AG04449 (cell line): ENCODE data around the gene HOXB8.
A peak's percentile ranks its signal among the peaks of the same experiment; 100 is the strongest.

Experiments used
- CTCF ChIA-PET: fragments of 350-600 bp; formaldehyde crosslinking; extraction: SDS; loops from one replicate; lab custom pipeline; 2021; ENCODE audit warnings: antibody characterized with exemption; lab: Yijun Ruan, JAX
- POLR2A ChIA-PET: fragments of 400-600, 350-600 bp; formaldehyde crosslinking; extraction: SDS; loops from one replicate; lab custom pipeline; 2020; ENCODE audit warnings: antibody characterized with exemption, inconsistent platforms; lab: Yijun Ruan, JAX
- DNase-seq: peaks from one replicate; pipeline ENCODE4 v3.0.0-alpha.2; 2010; ENCODE audit warnings: low read depth, low spot score
- H3K4me3 ChIP-seq: 2 replicates; pipeline ENCODE4 v1.5.1; 2011; ENCODE audit warnings: low read depth, mild to moderate bottlenecking, control low read depth, low read length
- TF ChIP-seq, protein P1 (sequence below): IDR thresholded peaks from one replicate; pipeline ENCODE4 v1.5.1; 2011; ENCODE audit warnings: mild to moderate bottlenecking, moderate library complexity, low read length, control low read depth, inconsistent platforms; ENCODE audit not compliant: insufficient read depth; ENCODE audit errors: missing control alignments

Gene HOXB8

DNA sequence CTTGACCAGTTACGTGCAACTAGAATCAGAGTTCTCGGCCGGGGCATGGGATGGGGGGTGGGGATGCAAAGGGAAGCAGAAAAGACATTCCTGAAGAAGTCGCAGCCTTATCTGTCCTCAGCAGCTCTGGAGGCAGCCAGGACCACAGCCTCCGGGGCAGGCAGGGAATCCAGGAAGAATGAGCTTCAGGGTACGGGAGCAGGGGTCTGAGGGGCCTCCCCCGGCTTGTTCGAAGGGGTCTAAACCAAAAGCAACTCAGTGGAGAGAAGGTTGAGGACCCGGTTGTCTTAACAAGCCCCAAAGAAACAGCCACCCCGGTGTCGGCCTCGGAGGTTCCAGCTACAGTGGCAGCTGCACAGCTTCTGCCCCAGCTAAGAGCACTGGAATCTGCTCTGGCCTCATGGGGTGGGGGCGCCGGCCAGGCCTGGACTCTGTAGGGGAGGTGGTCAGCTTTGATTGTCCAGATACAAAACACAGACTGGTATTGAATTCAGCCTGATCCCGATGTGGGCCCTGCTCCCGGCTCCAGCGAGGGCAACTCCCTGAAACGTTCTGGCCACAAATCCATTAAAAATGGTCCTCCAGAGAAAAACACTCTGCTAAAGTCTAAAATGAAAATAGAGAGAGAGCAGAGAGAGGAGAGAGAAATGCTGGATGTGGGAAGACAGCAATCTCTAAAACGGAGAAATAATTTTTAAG, 44.6 kb downstream of the HOXB8 start:
- H3K4me3 ChIP-seq = peak overlapping the region; percentile 54
- DNase-seq = no peak
- ChIA-PET POLR2A (interaction anchor here (0.7 to 2.3 kb wide), 5 partner anchors 11 to 24 kb away, joined by 3 to 17 read pairs (median 4); no protein-coding TSS in a partner anchor), CTCF (interaction anchor here (0.7 to 3.5 kb wide), 6 partner anchors 10 to 234 kb away, joined by 3 to 22 read pairs (median 6); no protein-coding TSS in a partner anchor)
- TF ChIP-seq, protein P1, sequence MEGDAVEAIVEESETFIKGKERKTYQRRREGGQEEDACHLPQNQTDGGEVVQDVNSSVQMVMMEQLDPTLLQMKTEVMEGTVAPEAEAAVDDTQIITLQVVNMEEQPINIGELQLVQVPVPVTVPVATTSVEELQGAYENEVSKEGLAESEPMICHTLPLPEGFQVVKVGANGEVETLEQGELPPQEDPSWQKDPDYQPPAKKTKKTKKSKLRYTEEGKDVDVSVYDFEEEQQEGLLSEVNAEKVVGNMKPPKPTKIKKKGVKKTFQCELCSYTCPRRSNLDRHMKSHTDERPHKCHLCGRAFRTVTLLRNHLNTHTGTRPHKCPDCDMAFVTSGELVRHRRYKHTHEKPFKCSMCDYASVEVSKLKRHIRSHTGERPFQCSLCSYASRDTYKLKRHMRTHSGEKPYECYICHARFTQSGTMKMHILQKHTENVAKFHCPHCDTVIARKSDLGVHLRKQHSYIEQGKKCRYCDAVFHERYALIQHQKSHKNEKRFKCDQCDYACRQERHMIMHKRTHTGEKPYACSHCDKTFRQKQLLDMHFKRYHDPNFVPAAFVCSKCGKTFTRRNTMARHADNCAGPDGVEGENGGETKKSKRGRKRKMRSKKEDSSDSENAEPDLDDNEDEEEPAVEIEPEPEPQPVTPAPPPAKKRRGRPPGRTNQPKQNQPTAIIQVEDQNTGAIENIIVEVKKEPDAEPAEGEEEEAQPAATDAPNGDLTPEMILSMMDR = no peak

DNA sequence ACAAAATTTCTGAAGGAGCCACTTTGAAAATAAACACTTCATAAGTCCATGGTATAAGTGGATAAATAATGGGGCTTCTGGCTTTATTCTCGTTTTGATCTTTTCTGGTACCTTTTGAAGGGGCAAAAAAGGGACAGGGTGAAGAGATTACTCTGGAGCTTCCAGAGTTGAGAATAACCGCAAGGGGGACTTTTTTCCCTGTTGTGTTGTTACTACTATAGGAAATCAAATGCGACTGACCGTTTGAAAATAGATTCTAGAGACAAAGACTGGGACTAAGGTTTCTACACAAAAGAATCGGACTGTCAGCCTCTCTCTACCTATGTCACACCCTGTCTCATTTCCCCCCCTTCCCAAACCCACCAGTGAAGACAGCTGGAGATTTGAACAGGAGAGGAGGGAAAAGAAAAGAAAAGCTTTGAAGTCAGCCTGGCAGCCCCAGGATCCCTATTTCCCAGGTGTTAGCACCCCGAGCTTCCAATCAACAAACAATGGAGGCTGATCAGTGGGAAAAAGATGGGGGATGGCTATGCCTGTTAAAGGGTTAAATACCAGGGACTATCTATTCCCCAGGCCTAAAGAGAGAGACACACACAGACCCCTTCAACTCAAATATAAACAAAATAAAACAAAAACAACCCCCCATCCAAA, 45.3 kb downstream of the HOXB8 start:
- TF ChIP-seq, protein P1 = no peak
- ChIA-PET CTCF (interaction anchor here (0.7 to 3.5 kb wide), 7 partner anchors 10 to 234 kb away, joined by 3 to 22 read pairs (median 6); no protein-coding TSS in a partner anchor), POLR2A (interaction anchor here (0.7 to 2.3 kb wide), 5 partner anchors 10 to 23 kb away, joined by 3 to 17 read pairs (median 4); no protein-coding TSS in a partner anchor)
- peak overlapping the region; percentile 54 for H3K4me3 ChIP-seq
- DNase-seq = no peak

DNA sequence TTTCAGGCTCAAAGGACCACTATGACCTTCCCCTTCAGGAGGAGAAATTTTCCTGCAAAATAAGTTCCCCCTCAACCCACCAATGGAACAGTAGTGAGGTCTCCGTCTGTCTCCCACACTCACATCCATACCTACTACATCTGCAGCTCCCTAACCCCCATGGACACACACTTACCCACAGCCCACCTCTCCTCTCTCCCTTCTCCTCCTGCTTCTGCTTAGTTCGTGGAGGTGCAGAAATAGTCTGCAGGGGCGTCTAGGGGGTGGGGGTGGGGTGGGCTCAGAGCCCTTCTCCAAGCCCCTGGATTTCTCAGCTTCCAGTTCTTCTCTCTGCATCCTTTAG, 45.9 kb downstream of the HOXB8 start:
- ChIA-PET POLR2A (interaction anchor here (1.8 to 2.3 kb wide), 2 partner anchors 9 to 13 kb away, joined by 7 to 17 read pairs; no protein-coding TSS in a partner anchor), CTCF (interaction anchor here (1.2 to 3.5 kb wide), 4 partner anchors 13 to 233 kb away, joined by 3 to 22 read pairs (median 8); no protein-coding TSS in a partner anchor)
- TF ChIP-seq, protein P1 = no peak
- DNase-seq = no peak
- peak overlapping the region; percentile 29 for H3K4me3 ChIP-seq

DNA sequence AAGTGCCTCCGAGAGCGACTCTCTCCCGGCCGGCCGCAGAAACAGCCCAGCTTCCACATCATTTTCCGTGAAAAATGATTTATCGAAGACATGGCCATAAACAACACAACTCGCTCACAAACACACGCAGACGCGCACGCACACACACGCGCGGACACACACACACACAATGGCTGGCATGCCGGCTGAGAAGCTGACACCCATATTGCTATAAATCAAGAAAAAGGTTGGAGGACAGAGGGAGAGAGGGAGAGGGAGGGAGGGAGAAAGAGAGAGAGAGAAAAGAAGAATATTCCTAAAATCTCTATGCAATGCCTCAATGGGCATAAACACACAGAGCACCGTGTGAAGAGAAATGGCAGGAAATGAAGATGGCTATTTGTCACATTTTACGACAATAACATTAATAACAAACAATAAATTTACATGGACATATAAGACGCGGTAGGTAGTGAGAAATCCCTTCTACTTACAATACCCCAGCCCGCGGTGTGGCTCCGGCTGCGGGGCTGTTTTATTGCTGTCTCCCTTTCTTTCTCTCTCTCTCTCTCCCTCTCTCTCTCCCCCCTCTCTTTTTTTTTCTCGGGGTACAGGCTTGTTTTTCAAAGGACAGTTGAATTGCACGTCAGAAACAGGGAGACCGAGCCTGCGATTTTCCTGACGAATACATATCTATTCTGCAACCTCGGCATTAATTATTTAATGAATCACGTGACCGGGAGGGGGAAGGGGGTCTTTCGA, 46.4 kb downstream of the HOXB8 start:
- TF ChIP-seq, protein P1 = no peak
- peak overlapping the region; percentile 29 for H3K4me3 ChIP-seq
- CTCF ChIA-PET = interaction anchor here (0.7 to 3.6 kb wide), 10 partner anchors 8 to 261 kb away, joined by 3 to 22 read pairs (median 3); no protein-coding TSS in a partner anchor
- DNase-seq = no peak
- POLR2A ChIA-PET = interaction anchor here (0.6 to 2.3 kb wide), 4 partner anchors 12 to 26 kb away, joined by 3 to 17 read pairs (median 4); no protein-coding TSS in a partner anchor

DNA sequence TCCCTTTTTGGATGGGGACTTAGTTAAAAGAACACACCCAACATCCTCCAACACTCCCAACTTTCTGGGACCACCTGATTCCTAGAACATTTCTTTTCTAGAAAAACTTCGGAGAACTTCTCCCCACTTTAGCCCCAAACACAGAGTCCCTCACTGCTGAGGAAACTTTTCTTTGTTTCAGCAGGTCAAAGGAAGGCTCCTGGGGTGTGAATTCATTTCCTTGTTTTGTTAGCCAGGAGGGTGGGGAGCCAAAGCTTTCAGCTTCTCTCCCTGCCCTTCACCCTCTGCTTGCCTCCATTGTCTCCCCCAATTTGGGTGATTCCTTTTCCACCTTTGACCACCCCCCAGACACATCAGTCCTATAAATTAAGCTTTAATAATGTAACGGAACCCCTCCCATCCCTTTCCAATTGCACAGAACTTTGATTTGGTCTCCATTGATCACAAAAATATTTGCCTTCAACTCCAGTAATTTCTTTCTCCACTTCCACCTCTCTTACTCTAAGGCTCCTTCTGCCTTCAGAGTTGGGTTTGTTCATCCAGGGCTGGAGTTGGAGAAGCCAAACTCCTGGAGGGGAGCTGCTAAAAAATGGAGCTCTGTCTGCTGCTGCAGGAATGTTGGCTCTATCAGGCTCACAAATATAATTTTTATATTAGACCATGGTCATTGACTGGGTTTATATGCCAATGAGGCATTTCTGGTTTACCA, 47.3 kb downstream of the HOXB8 start:
- H3K4me3 ChIP-seq = no peak overlapping the region
- TF ChIP-seq, protein P1 = no peak
- DNase-seq = no peak
- ChIA-PET POLR2A (interaction anchor here (0.6 to 1.9 kb wide), 5 partner anchors 9 to 25 kb away, joined by 3 to 7 read pairs (median 4); no protein-coding TSS in a partner anchor), CTCF (interaction anchor here (0.7 to 3.6 kb wide), 9 partner anchors 8 to 260 kb away, joined by 3 to 22 read pairs (median 3); no protein-coding TSS in a partner anchor)
